Activated effector memory CD4-positive, alpha-beta T cell treated with Interleukin-2 at 50 U/mL for 16 hours (primary cell): Measurements from ENCODE around the gene POLDIP3.
"Not testable (repeated sequence)": the region's sequence is repeated elsewhere in the genome, so short reads cannot be mapped to it uniquely, and the experiment has no call there.

Source experiments
- DNase-seq: peaks from one replicate; pipeline ENCODE4 v3.0.0-alpha.2; 2020

POLDIP3 gene

DNA sequence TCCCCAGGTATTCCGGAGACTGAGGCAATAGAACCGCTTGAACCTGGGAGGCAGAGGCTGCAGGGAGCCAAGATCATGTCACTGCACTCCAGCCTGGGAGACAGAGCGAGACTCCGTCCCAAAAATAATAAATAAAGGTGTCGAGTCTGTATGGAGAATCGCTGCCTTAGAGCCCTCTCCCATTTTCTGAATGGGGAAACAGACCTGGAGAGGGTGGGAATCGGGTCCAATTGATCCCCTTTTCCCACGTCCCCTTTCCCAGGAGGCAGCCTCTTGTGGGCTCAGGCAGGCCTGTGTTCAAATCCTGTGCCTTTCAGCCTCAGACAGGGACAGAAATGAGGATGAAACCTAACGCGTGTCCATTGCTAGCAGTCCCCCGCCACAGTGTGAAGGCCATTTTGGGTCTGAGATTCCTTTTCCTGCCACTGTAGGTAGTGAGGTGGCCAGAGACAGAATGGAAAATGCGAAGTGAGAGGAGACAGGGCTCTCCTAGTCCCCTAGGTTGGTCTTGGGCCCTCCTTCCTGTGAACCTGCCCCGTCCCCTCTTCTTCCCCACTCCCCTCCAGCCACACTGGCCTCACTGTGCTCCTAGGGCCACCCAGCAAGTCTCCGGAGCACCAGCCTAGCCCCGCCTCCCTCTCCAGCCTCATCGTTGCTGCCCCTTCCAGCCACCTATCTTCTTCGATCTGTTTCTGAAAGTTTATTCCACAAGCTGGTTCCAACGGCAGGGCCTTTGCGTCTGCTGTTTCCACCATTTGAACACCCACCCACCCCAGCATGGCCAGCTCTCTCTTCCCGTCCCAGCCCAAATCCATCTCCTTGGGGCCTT, 2.7 kb upstream of the POLDIP3 start:
- DNase-seq = no peak

- not testable (repeated sequence) for DNase-seq
Measured at GRCh38 chr22:42615860-42616175, 1.1 kb upstream of the POLDIP3 start.

- DNase-seq = peak; percentile 66
Measured at GRCh38 chr22:42615092-42615859, 593 bp upstream of the POLDIP3 start.

GRCh38 chr22:42613872-42614301, 796 bp downstream of the POLDIP3 start:
- no peak for DNase-seq

DNA sequence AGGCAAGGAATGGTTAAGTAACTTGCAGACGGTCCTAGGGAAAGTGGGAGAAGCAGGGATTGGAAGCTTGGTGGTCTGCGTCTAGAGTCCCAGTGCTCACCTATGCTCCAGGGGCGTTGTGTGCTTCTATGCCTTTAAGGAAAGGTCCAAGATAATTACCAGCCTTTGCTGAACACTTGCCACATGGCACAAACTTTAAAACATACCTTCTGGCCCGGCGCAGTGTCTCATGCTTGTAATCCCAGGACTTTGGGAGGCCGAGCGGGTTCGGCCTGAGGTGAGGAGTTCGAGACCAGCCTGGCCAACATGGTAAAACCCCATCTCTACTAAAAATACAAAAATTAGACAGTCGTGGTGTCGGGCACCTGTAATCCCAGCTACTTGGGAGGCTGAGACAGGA, 2.3 kb downstream of the POLDIP3 start:
- no peak for DNase-seq

DNA sequence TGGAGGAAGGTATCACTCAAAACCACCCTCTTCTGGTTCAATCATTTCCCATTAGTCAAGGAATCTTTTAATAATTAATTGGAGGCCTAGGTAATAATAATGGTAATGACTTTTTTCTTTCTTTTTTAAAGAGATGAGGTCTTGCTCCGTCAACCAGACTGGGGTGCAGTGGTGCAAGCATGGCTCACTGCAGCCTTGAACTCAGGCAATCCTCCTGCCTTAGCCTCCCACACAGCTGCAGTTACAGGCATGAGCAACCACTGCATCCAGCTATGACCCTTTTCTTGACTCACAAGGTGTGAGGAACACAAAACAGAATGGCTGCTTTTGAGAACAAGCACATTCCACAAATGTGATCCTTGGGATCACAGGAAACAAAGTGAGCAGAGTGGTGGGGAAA, 3.6 kb downstream of the POLDIP3 start:
- DNase-seq = no peak

GRCh38 chr22:42610186-42610585, 4.5 kb downstream of the POLDIP3 start:
- no peak for DNase-seq

DNA sequence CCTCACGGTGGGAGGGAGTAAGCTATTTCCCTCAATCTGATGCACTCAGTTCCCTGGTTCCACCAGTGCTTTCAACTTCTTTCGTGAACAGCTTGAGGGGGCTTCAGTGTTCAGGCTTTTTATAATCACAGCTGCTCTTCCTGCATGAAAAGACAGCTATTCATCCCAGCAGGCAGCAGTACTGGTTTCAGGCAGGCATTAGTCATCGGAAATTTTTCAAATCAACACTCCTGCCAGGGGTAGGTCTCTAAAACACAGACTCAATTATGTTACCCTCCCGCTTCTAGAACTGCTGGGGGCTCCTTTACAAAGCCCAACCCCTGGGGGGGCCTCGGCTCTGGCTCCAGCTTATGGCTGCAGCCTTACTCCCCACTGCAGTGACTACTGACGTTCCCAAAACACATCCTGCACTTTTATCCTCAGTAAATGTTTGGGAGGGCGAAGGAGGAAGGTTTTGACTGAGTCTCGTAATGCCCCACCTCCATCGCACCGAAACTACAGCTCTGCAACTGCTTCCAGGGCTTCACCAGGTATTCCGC, 5.8 kb downstream of the POLDIP3 start:
- DNase-seq = no peak

DNA sequence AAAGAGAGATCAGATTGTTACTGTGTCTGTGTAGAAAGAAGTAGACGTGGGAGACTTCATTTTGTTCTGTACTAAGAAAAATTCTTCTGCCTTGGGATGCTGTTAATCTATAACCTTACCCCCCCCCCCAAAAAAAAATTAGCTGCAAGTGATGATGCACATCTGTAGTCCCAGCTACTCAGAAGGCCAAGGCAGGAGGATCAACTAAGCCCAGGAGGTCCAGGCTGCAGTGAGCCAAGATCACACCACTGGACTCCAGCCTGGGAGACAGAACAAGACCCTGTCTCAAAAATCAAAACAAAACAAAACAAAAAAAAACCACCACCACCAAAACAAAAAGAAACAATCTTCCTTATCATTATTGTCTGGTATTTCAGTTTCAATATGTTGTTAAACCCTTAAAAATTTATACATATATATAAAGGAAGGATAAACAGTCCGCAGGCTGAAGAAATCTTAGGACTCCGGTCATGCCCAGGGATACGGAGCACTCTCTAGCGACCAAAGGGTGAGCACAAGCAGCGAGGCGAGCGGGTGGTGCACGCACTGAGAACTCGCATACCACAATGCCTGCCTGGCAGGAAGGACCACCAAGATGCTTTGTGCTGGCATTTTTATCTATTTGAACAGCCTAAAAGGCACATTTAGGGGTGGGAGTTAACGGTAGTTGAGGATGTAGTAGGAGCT, 6.4 kb downstream of the POLDIP3 start:
- no peak for DNase-seq

DNA sequence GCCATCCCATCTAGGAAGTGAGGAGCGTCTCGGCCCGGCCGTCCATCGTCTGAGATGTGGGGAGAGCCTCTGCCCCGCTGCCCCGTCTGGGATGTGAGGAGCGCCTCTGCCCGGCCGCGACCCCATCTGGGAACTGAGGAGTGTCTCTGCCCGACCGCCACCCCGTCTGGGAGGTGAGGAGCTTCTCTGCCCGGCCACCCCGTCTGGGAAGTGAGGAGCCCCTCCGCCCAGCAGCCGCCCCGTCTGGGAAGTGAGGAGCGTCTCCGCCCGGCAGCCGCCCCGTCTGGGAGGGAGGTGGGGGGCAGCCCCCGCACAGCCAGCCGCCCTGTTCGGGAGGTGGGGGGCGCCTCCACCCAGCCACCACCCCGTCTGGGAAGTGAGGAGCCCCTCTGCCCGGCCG, 7.0 kb downstream of the POLDIP3 start:
- not testable (repeated sequence) for DNase-seq

DNA sequence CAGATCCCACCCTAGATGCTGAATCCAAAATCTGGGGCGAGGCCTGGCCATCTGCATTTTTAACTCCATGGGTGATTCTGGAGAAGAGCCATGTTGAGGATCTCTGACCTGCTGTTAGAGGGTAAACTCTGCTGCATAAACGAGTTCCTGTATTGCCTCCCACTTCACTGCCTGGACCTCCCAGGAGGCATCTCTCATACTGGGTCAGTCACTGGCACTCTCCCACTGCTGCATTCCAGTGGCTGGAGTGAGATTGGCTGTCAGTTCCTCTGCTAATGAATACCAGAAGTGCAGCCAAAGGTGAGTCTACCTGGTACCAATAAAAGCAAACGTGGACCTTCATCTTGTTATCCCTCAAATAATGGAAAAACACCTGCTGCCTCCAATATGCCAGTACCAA, 10.3 kb downstream of the POLDIP3 start:
- no peak for DNase-seq

DNA sequence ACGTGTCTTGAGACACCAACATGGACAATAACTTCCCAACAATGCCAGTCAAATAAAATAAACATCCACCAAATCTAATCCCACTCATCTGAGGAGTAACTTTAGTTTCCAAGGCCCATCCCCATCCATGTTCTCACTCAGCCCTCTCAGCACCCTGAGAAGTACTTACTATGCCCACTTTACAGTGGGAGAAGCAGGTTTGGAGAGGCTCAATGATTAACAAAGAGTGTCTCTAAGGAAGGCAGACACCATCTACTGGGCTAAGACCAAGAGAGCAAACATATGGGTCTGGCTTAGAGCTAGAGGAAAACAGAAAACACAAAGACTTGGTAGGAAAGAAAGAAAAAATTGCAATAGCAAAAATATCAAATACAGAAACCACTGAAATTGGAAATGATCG, 11.3 kb downstream of the POLDIP3 start:
- no peak for DNase-seq

DNA sequence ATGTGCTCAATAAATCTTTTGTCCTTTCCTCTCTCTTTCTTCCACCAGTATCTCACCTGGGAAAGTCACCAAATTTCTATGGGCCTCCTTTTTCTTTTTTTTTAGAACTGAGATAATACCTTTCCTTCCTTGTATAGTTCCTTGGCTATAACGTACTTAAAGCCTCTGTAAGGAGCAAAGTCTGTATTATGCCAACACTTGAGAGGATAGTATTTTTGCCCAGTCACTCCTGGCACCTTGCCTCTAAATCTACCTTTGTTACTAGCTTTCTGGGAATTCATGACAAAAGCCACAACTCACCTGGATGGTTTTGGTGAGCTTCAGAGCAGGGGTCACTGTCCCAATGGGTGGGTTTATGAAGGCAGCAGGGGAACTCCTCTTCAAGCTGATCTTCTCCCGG, 12.2 kb downstream of the POLDIP3 start:
- DNase-seq = no peak

DNA sequence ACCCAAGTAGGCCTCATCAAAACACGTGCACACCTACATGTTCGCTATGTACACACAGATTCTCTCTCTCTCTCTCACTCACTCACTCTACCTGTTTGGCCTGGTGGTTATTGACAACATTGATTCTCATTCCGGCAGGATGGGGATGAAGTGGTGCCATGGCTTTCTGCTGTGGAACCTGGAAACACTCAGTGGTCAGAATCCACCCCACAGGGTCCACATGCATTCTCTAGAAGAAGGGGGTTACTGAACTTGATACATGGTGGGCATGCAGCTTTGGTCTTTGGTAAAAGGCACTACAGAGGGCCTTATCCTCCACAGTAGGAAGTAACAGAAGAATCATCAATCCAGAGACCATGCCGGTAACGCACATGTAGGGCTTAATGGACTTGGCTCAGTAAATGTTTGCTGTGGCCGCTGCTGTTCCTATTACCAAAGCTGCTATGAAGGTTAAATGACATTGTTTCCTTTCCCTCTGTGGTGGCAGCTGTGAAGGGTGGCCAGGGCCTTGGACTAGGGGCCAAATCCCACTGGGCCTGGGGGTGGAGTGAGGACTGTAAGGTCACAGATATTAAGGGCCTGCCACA, 12.7 kb downstream of the POLDIP3 start:
- DNase-seq = no peak

DNA sequence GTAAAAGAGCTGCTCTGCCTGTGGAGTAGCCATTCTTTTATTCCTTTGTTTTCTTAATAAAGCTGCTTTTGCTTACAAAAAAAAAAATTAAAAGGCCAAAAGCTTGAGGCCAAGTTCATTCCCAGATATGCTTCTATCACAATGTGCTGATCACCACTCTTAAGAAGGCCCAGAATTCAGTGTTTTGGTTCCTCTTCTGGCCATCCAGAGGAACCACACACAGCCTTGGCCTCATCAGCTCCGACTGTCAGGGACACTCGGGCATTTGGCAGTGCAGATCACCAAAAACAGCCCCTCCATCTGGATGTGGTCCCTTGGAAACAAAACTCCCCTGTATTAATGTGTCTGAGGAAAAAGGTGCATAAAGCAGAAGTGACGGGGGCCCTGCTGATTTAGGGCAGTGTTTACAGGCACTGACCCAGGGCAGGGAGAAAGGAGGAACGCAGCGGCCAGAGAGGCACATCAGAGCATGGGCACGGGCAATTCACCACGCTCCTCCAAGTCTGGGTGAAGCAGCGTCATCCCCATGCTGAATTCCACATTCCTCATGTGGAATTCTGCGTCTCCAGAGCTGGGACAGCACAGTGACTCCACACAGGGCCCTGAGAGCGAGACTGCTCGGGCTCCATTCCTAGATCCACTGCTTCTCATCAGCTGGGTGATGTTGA, 17.7 kb downstream of the POLDIP3 start:
- no peak for DNase-seq

DNA sequence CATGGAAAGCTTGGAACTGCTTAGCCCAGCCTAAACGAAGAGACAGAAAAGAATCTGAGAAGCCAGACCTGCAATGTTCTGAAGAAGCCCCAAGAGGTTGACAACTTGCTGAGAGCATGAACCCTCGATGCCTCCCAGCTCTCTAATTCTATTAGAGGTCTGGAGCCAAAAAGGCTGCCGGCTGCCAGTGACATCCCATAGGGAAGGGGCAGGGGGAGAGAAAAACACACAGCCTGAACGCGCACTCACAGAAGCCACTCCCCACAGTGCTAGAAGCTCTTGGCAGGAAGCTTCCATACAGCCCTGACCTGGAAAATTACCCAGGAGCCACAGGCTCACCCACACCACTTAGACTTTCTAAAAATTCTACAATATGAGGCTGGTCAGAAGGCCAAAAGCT, 18.3 kb downstream of the POLDIP3 start:
- DNase-seq = no peak

- no peak for DNase-seq
Measured at GRCh38 chr22:42595434-42595833, 19.2 kb downstream of the POLDIP3 start.

- no peak for DNase-seq
Measured at GRCh38 chr22:42591987-42592386, 22.7 kb downstream of the POLDIP3 start.

- DNase-seq = no peak
Measured at GRCh38 chr22:42587588-42588175, 27.0 kb downstream of the POLDIP3 start.

- DNase-seq = no peak
Measured at GRCh38 chr22:42586381-42586780, 28.3 kb downstream of the POLDIP3 start.

DNA sequence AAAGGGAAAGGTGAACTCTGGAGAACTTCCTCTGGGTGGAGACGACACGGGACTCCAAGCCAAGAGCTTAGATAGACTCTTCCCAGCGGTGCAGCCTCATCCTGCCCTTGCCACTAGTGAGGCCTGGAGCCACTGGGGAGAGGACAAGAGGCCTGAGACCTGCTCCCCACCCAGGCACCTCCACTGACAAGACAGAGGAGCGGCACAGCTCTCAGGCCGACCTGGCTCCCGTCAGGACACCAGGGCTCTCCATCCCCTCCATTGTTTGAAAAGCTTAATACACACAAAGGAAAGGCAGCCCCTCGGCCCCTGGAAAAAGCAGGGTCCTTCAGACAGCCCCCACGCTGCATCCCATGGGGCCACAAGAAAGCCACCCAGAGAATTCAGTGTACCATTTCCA, 29.6 kb downstream of the POLDIP3 start:
- no peak for DNase-seq

DNA sequence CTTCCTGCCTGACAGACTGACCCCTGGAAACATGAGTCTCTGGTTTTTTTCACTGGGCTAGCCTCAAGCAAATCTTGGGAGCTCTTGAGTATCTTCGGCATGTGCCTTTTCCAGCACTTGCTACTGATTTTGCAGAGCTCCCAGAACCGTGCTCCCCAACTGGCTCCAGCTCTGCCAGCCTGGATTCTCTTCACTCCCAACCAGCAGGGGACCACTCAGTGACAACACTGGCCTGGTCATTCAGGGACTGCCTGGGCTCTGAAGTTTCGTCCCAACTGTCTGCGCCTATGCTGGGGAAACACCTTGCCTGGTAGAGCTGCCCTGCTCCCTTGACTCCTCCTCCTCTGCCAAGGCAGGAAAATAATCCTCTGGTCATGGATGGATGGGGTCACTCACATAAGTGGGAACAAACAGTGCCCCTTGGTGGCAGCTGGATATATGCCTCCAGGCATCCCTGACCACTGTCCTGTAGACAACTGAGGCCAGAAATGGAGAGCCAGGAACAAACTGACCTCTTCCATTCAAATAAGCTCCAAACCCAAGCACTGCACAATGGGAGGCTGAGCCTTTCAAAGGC, 30.2 kb downstream of the POLDIP3 start:
- no peak for DNase-seq
